NCI-H345 treated with DMSO at 0.1 percent for 48 hours (cell line): ENCODE data around the gene DNAAF2.
"Not testable (repeated sequence)": the region's sequence is repeated elsewhere in the genome, so short reads cannot be mapped to it uniquely, and the experiment has no call there.

Experiments used
- DNase-seq: peaks from one replicate; lab custom pipeline; 2025; ENCODE audit not compliant: unreplicated experiment; lab: John Stamatoyannopoulos, UW

Gene DNAAF2

DNA sequence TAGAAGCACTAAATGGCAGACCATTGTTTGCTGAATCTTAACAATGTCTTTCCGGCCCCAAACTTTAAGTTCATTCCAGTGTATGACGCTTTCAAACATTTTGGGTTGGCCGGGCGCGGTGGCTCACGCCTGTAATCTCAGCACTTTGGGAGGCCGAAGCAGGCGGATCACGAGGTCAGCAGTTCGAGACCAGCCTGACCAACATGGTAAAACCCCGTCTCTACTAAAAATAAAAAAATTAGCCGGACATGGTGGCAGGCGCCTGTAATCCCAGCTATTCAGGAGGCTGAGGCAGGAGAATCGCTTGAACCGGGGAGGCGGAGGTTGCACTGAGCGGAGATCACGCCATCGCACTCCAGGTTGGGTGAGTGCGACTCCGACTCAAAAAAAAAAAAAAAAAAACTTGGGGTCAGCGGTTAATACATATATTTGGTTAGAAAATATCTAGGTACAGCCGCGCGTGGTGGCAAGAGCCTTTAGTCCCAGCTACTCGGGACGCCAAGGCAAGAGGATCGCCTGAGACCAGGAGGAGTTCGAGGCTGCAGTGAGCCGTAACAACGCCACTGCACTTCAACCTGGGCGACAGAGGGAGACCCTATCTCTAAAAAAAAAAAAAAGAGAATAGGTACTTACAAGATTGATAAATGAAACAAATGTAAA lies 49.9 kb downstream of the DNAAF2 start:
- DNase-seq: not testable (repeated sequence)

DNA sequence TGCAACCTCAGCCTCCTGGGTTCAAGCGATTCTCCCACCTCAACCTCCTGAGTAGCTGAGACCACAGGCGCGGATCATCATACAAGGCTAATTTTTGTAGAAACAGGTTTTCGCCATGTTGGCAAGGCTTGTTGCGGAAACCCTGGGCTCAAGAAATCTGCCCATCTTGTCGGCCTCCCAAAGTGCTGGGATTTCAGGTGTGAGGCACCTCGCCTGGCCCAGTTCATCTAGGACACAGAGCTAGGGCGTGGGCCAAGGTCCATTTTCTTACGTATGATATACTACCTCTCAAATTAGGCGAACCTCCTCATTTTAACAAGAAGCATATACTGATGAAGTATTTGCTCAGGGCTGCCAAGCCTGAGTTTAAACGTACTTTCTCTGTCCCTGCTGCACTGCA lies 51.0 kb downstream of the DNAAF2 start:
- no peak for DNase-seq

DNA sequence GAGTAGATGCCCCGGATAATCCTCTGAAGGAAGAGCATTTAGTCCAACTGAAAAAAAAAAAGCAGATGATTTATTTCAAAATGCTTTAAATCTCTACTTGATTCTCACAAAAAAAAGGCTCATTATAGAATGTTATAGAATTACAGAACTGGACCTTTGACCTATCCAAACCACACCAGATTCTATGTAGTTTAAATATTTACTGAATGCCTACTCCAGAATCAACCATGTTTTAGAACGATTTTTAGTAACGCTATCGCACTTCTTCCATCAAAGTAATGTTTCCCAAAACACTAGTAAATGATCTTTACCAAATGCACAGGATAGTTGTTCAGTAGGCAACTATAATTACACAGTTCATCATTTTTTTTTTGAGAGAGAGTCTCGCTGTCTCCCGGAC lies 51.4 kb downstream of the DNAAF2 start:
- DNase-seq: no peak

DNA sequence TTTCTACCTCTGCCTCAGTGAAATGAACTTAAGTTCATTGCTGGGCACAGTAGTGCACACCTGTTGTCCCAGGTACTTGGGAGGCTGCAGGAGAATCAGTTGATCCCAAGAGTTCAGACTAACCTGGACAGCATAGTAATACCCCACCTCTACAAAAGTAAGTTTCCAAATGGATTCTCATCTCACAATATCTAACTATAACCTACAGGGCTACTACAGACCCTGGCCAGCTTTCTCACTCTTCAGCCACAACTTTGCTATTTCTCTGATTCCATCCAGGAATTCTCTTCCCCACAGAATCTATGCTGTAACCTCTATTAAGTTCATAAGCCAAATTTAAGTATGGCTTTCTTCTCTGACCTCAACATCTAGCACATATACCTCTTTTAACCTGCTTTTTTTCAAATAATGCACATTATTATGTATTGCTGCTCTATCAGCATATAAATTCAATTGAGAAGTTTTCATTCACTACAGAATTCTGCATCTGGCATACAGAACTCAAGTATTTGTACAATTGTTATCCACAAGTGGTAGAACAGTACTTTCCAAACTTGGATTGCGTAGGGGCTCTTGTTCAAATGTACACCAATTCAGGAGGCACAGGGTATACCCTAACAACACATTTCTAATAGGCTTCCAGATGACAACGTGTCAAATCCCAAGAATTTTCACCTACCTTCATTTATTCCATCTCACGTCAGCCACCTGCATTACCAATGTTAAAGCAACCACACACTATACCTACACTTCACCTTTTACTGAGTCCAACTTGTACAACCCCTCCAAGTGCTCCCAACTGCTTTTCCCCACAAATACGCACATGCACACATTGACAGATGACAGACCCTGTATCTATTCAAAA lies 52.7 kb downstream of the DNAAF2 start:
- DNase-seq: no peak

DNA sequence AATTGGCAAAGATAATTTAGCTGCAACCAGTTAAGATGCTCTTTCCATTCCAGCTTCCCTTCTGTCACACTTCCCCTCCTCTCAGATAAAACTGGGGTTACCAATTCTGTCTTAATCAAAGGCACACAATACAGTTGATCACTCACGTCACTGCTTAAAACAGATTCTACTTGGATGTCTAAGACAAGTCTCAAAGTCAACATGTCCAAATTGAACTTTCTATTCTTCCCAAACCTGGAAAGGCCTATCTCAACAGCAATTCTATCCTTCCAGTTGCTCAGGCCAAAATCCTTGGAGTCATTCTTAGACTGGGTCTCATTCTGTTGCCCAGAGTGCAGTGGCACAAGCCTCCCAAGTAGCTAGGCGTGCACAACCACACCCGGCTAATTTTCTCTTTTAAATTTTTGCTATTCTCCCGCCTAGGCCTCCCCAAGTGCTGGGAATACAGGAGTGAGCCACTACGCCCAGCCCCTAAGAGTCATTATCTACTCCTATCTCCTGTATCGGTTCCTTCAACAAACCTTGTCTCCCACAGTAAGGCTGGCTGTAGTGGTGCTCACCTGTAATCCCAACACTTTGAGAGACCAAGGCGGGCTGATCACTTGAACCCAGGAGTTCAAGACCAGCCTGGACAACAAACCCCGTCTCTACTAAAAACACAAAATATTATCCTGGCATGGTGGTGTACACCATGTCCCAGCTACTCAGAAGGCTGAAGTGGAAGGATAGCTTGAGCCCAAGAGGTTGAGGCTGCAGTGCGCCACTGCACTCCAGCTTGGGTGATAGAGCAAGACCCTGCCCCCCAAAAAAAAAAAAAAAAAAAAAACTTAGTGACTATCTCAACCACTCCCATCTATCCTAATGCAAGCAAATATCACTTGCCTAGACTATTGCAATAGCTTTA lies 53.6 kb downstream of the DNAAF2 start:
- no peak for DNase-seq

DNA sequence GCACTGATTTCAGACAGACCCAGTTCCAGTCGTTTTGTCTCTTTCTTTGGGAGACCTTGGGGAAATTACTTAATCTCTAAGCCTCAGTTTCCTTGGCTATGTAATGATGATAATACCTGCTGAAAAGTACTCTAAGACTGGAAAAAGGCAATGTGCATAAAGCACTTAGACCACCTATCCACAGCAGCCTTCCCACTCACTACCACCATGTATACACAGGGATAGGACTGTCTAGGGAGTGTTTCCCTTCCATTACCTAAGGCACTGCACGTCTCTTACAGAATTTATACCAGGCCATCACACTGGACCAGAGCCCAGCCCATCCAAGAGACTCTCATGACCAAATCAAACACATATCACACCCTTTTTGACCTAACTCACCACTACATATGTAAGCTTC lies 55.2 kb downstream of the DNAAF2 start:
- DNase-seq: no peak

DNA sequence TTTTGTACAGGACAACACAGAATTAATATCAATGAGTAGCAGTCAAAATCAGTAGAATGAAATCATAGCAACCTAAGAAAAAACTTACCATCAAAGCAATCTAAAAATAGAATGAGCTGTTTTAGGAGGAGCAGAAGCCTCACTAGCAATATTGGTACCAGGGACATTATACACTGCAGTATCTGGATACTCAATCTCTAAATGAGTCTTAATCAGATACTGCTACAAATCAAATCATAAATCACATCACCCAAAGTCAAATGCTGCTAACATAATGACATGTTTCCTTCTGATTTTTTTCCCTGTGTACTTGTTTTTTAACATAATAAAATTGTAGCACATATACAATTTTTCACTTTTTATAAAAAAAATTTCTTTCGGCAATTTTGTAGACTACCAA lies 56.9 kb downstream of the DNAAF2 start:
- DNase-seq: no peak
